ENCODE data around the gene SRGAP1. TPM values are rescaled to one million over a fixed set of nuclear protein-coding genes. Genes with fewer than 3 reads are reported as not detected.

Gene SRGAP1
- total RNA-seq: 5.8 TPM

- ATAC-seq: peak; percentile 44
These were observed at the start of gene SRGAP1 for GRCh38 chr12:63844391-63845341. SRGAP1 (plus strand) TSS chr12:63844700; CDS start chr12:63844817, 117 bp downstream.

- no peak for ATAC-seq
These were observed 49.3 kb upstream of the SRGAP1 start for GRCh38 chr12:63795032-63795687.

GRCh38 chr12:63795944-63796343 is 48.6 kb upstream of the SRGAP1 start:
- ATAC-seq: no peak

GRCh38 chr12:63802012-63802608 is 42.4 kb upstream of the SRGAP1 start:
- no peak for ATAC-seq

GRCh38 chr12:63804746-63805145 is 39.8 kb upstream of the SRGAP1 start:
- ATAC-seq: no peak

- ATAC-seq: no peak
These were observed 38.5 kb upstream of the SRGAP1 start for GRCh38 chr12:63805704-63806672.

GRCh38 chr12:63808631-63809030 is 35.9 kb upstream of the SRGAP1 start:
- ATAC-seq: no peak

GRCh38 chr12:63809566-63809965 is 34.9 kb upstream of the SRGAP1 start:
- ATAC-seq: no peak

GRCh38 chr12:63811334-63811733 is 33.2 kb upstream of the SRGAP1 start:
- ATAC-seq: no peak

- ATAC-seq: no peak
These were observed 32.7 kb upstream of the SRGAP1 start for GRCh38 chr12:63811755-63812154.

GRCh38 chr12:63814146-63814772 is 30.2 kb upstream of the SRGAP1 start:
- ATAC-seq: no peak

- no peak for ATAC-seq
These were observed 29.0 kb upstream of the SRGAP1 start for GRCh38 chr12:63815482-63815852.

GRCh38 chr12:63816031-63816430 is 28.5 kb upstream of the SRGAP1 start:
- ATAC-seq: peak; percentile 38

- ATAC-seq: no peak
These were observed 24.1 kb upstream of the SRGAP1 start for GRCh38 chr12:63820427-63820826.

GRCh38 chr12:63821781-63822251 is 22.7 kb upstream of the SRGAP1 start:
- no peak for ATAC-seq

- no peak for ATAC-seq
These were observed 22.1 kb upstream of the SRGAP1 start for GRCh38 chr12:63822352-63822751.

- ATAC-seq: no peak
These were observed 21.5 kb upstream of the SRGAP1 start for GRCh38 chr12:63823040-63823439.

GRCh38 chr12:63826006-63826585 is 18.4 kb upstream of the SRGAP1 start:
- ATAC-seq: peak; percentile 59

GRCh38 chr12:63828867-63829266 is 15.6 kb upstream of the SRGAP1 start:
- no peak for ATAC-seq

GRCh38 chr12:63836046-63836445 is 8.5 kb upstream of the SRGAP1 start:
- ATAC-seq: no peak

GRCh38 chr12:63836936-63837335 is 7.6 kb upstream of the SRGAP1 start:
- ATAC-seq: no peak
